ENCODE data around the gene KCNK16.

KCNK16 gene

DNA sequence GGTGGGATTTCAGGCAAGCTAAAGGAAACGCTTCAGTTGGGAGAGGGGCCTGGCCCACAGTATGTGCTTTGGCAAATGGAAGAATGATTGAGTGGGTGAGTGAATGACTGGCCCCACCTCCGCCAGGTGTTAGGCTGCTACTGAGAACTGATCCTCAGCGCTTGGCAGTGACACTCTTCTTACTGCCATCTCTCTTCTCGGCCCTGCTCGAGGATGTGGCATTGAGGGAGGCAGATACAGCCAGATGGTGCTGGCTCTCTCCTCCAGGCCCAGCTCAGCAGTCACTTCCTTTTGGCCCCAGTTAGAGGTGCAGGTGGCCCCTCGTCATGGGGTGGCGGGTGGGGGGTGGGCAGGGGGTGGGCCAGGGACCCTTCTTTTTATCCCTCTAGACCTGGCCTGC is 54.3 kb downstream of the KCNK16 start:
- H3K4me3 ChIP-seq: no peak overlapping the region
- no peak overlapping the region for H3K27ac ChIP-seq
- TF ChIP-seq Cebpa-rat (IDR thresholded peaks at IDR 0.05): no peak
- H3K27me3 ChIP-seq: no peaks in the 10 kb centered on the region
- H3K4me2 ChIP-seq: no peak overlapping the region
- no peaks in the 10 kb centered on the region for H3K4me1 ChIP-seq
- H3K9ac ChIP-seq: no peak overlapping the region
- no peaks in the 10 kb centered on the region for H3K36me3 ChIP-seq
- H3K9me3 ChIP-seq: no peaks in the 10 kb centered on the region
- H4K20me1 ChIP-seq: no peaks in the 10 kb centered on the region

DNA sequence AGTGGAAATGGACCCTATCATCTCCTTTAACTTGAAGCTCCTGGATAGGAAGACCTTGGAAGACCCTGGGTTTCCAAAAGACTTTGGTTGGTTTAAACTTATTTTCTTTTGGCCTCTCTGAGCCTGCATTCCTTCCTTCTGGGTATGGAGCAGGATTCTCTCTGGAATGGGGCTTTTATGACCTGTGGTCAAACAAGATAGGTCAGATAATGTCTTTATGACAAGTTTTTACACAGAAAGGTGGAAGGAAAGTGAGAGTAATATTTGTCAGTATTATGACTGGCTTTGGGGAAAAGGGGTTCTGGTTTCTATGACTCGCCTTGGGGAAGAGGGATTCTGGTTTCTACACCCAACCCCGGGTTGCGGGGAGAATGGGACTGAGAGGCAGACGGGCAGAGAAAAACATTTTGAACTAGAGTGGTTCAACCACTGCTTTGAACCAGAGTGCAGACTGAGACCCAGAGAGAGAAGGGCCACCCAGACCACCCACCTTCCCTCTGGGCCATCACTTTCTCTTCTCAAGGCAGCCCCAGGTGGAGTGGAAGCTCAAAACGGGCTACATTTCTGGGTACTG is 55.6 kb downstream of the KCNK16 start:
- no peak for TF ChIP-seq Cebpa-rat (IDR thresholded peaks at IDR 0.05)
- Histone ChIP-seq H3K4me3 (no peak overlapping the region), H3K4me2 (no peak overlapping the region), H3K4me1 (no peaks in the 10 kb centered on the region), H3K9me3 (no peaks in the 10 kb centered on the region), H3K36me3 (no peaks in the 10 kb centered on the region), H3K27me3 (no peaks in the 10 kb centered on the region), H3K9ac (no peak overlapping the region), H3K27ac (no peak overlapping the region), H4K20me1 (no peaks in the 10 kb centered on the region)

GRCh38 chr6:39266375-39266774 is 56.1 kb downstream of the KCNK16 start:
- Histone ChIP-seq H3K9ac (no peak overlapping the region), H3K4me1 (no peaks in the 10 kb centered on the region), H3K36me3 (no peaks in the 10 kb centered on the region), H3K27ac (no peak overlapping the region), H3K4me3 (no peak overlapping the region), H3K27me3 (no peaks in the 10 kb centered on the region), H3K9me3 (no peaks in the 10 kb centered on the region), H3K4me2 (no peak overlapping the region), H4K20me1 (no peaks in the 10 kb centered on the region)
- TF ChIP-seq Cebpa-rat (IDR thresholded peaks at IDR 0.05): no peak
